Fibroblast of skin of left biceps (primary cell): Measurements from ENCODE around the gene PCF11.
"Not testable (repeated sequence)": the region's sequence is repeated elsewhere in the genome, so short reads cannot be mapped to it uniquely, and the experiment has no call there.

Source experiments
- DNase-seq, 2 experiments: peaks; one replicate each; pipeline ENCODE4 v3.0.0-alpha.2; 2013; ENCODE audit warnings: low read depth in 2 of 2

The PCF11 gene

GRCh38 chr11:83156996-83157593 lies at the start of gene PCF11:
Gene PCF11 (plus strand): TSS chr11:83157131. CDS start chr11:83157440, 309 bp downstream.
- no peak for DNase-seq

- DNase-seq: no peak
Observed at GRCh38 chr11:83112886-83113285, 44.0 kb upstream of the PCF11 start.

GRCh38 chr11:83115026-83115425 lies 41.9 kb upstream of the PCF11 start:
- no peak for DNase-seq

- DNase-seq: no peak
Observed at GRCh38 chr11:83115551-83115950, 41.4 kb upstream of the PCF11 start.

GRCh38 chr11:83116015-83116641 lies 40.8 kb upstream of the PCF11 start:
- DNase-seq: no peak

GRCh38 chr11:83118814-83119213 lies 38.1 kb upstream of the PCF11 start:
- no peak for DNase-seq

GRCh38 chr11:83119216-83119615 lies 37.7 kb upstream of the PCF11 start:
- no peak for DNase-seq

- DNase-seq: peak in 1 of 2 experiments; percentile 4
Observed at GRCh38 chr11:83120327-83120726, 36.6 kb upstream of the PCF11 start.

- no peak for DNase-seq
Observed at GRCh38 chr11:83122050-83122449, 34.9 kb upstream of the PCF11 start.

- DNase-seq: no peak
Observed at GRCh38 chr11:83122766-83123165, 34.2 kb upstream of the PCF11 start.

GRCh38 chr11:83124636-83125424 lies 32.1 kb upstream of the PCF11 start:
- DNase-seq: no peak

- no peak for DNase-seq
Observed at GRCh38 chr11:83125577-83125976, 31.4 kb upstream of the PCF11 start.

- no peak for DNase-seq
Observed at GRCh38 chr11:83127310-83127637, 29.7 kb upstream of the PCF11 start.

GRCh38 chr11:83132191-83132590 lies 24.7 kb upstream of the PCF11 start:
- DNase-seq: no peak

- not testable (repeated sequence) for DNase-seq
Observed at GRCh38 chr11:83133266-83133665, 23.7 kb upstream of the PCF11 start.

GRCh38 chr11:83139310-83139709 lies 17.6 kb upstream of the PCF11 start:
- no peak for DNase-seq

GRCh38 chr11:83140691-83141455 lies 16.1 kb upstream of the PCF11 start:
- no peak for DNase-seq

- DNase-seq: no peak
Observed at GRCh38 chr11:83147895-83148294, 9.0 kb upstream of the PCF11 start.

- DNase-seq: no peak
Observed at GRCh38 chr11:83150450-83150849, 6.5 kb upstream of the PCF11 start.

GRCh38 chr11:83151274-83151977 lies 5.5 kb upstream of the PCF11 start:
- DNase-seq: no peak

- DNase-seq: no peak
Observed at GRCh38 chr11:83152264-83152663, 4.7 kb upstream of the PCF11 start.

- no peak for DNase-seq
Observed at GRCh38 chr11:83153764-83154163, 3.2 kb upstream of the PCF11 start.
